ENCODE measurements around the gene USP6NL. TPM values are rescaled to one million over a fixed set of nuclear protein-coding genes. Genes with fewer than 3 reads are reported as not detected.

USP6NL gene
- total RNA-seq, 1 experiment from 2014 or later: 13.0 TPM

GRCh38 chr10:11511321-11511720 lies 100.1 kb downstream of the USP6NL start:
- no peaks in the 10 kb centered on the region for H3K36me3 ChIP-seq (ENCODE audit: low read depth, low read length)
- no peaks in the 10 kb centered on the region for H3K27me3 ChIP-seq (ENCODE audit: low read length)
- H2AFZ ChIP-seq (ENCODE audit: low read length): no peak overlapping the region
- ATAC-seq (no peak), DNase-seq (no peak)
- no peak for TF ChIP-seq CTCF (conservative IDR thresholded peaks at IDR 0.05; ENCODE audit: low read depth, low read length)
- no peak for TF ChIP-seq EZH2 (IDR thresholded peaks at IDR 0.05; ENCODE audit: low read length, unreplicated experiment)
- TF ChIP-seq EZH2phosphoT487 (IDR thresholded peaks at IDR 0.05; ENCODE audit: borderline replicate concordance, low read length): no peak
- H3K9me3 ChIP-seq (ENCODE audit: low read length): no peaks in the 10 kb centered on the region
- H3K9me2 ChIP-seq (replicated peaks; ENCODE audit: low read length): no peaks in the 10 kb centered on the region
- H3K79me2 ChIP-seq (ENCODE audit: low read length): no peaks in the 10 kb centered on the region
- BruUV-seq (replicated peaks): no TSS peak
- H3F3A ChIP-seq (ENCODE audit: low read length, unreplicated experiment): no peaks in the 10 kb centered on the region
- no peak overlapping the region for H3K27ac ChIP-seq (ENCODE audit: low read length)
- no peaks in the 10 kb centered on the region for H3K4me1 ChIP-seq (ENCODE audit: insufficient read depth, low read length)
- no peaks in the 10 kb centered on the region for H4K20me1 ChIP-seq (ENCODE audit: low read length)
- H3K4me2 ChIP-seq (ENCODE audit: low read length): no peak overlapping the region
- intact Hi-C loops (cut with micrococcal nuclease): no loop called here
- POLR2A ChIA-PET (ENCODE audit: unreplicated experiment): no interaction called here
- no peak overlapping the region for H3K9ac ChIP-seq (ENCODE audit: low read length)
- CTCF ChIA-PET: no interaction called here
- no peak overlapping the region for H3K4me3 ChIP-seq (ENCODE audit: low read length)

DNA sequence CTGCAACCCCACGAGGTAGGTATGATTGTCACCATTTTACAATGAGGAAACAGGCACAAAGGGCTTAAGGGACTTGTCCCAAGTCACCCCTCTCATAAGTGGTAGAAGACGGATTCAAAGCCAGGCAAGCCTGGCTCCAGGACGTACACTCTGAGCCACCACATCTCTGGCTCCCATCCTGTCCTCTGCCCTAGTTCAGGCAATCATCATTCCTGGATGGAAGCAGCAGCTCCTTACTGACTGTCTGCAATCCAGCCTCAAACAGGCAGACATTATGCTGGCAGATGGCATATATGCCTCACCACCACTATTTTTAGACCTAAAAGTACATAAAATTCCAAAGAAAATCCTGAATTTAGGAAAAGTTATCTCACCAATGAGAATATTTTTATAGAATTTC lies 100.7 kb downstream of the USP6NL start:
- H3K27me3 ChIP-seq (ENCODE audit: low read length): no peaks in the 10 kb centered on the region
- TF ChIP-seq EZH2 (IDR thresholded peaks at IDR 0.05; ENCODE audit: low read length, unreplicated experiment) (no peak), CTCF (conservative IDR thresholded peaks at IDR 0.05; ENCODE audit: low read depth, low read length) (no peak), EZH2phosphoT487 (IDR thresholded peaks at IDR 0.05; ENCODE audit: borderline replicate concordance, low read length) (no peak)
- no peaks in the 10 kb centered on the region for H3K4me1 ChIP-seq (ENCODE audit: insufficient read depth, low read length)
- no peak overlapping the region for H3K4me3 ChIP-seq (ENCODE audit: low read length)
- no peaks in the 10 kb centered on the region for H3K9me3 ChIP-seq (ENCODE audit: low read length)
- H3K9me2 ChIP-seq (replicated peaks; ENCODE audit: low read length): no peaks in the 10 kb centered on the region
- no TSS peak for BruUV-seq (replicated peaks)
- ATAC-seq: no peak
- ChIA-PET CTCF (no interaction called here), POLR2A (ENCODE audit: unreplicated experiment) (no interaction called here)
- no peaks in the 10 kb centered on the region for H4K20me1 ChIP-seq (ENCODE audit: low read length)
- H3K27ac ChIP-seq (ENCODE audit: low read length): no peak overlapping the region
- no peaks in the 10 kb centered on the region for H3K36me3 ChIP-seq (ENCODE audit: low read depth, low read length)
- no peaks in the 10 kb centered on the region for H3K79me2 ChIP-seq (ENCODE audit: low read length)
- no peak for DNase-seq
- intact Hi-C loops (cut with micrococcal nuclease): no loop called here
- H3K9ac ChIP-seq (ENCODE audit: low read length): no peak overlapping the region
- H3K4me2 ChIP-seq (ENCODE audit: low read length): no peak overlapping the region
- H3F3A ChIP-seq (ENCODE audit: low read length, unreplicated experiment): no peaks in the 10 kb centered on the region
- no peak overlapping the region for H2AFZ ChIP-seq (ENCODE audit: low read length)

- Histone ChIP-seq H3K27me3 (ENCODE audit: low read length) (no peaks in the 10 kb centered on the region), H2AFZ (ENCODE audit: low read length) (no peak overlapping the region), H3K79me2 (ENCODE audit: low read length) (no peaks in the 10 kb centered on the region), H3K36me3 (ENCODE audit: low read depth, low read length) (no peaks in the 10 kb centered on the region), H4K20me1 (ENCODE audit: low read length) (no peaks in the 10 kb centered on the region), H3K4me3 (ENCODE audit: low read length) (no peak overlapping the region), H3F3A (ENCODE audit: low read length, unreplicated experiment) (no peaks in the 10 kb centered on the region), H3K9me3 (ENCODE audit: low read length) (no peaks in the 10 kb centered on the region), H3K4me2 (ENCODE audit: low read length) (no peak overlapping the region), H3K27ac (ENCODE audit: low read length) (no peak overlapping the region), H3K9ac (ENCODE audit: low read length) (no peak overlapping the region), H3K4me1 (ENCODE audit: insufficient read depth, low read length) (no peaks in the 10 kb centered on the region), H3K9me2 (replicated peaks; ENCODE audit: low read length) (no peaks in the 10 kb centered on the region)
- no peak for TF ChIP-seq EZH2phosphoT487 (IDR thresholded peaks at IDR 0.05; ENCODE audit: borderline replicate concordance, low read length)
- no peak for DNase-seq
- ChIA-PET POLR2A (ENCODE audit: unreplicated experiment) (no interaction called here), CTCF (no interaction called here)
- intact Hi-C loops (cut with micrococcal nuclease): no loop called here
- no peak for ATAC-seq
- BruUV-seq (replicated peaks): no TSS peak
Measured at GRCh38 chr10:11510281-11510680, 101.2 kb downstream of the USP6NL start.

Data from PC-3 (cell line).